Erythroblast (primary cell): ENCODE results near the gene IQCK.

Experiments
- DNase-seq, 2 experiments: peaks; one replicate each; lab custom pipeline; 2025; lab: John Stamatoyannopoulos, UW
- GATA1 ChIP-seq: IDR thresholded peaks from 2 replicates; pipeline ENCODE4 v1.6.1; 2011; ENCODE audit warnings: low read depth, mild to moderate bottlenecking, control low read depth, low read length, moderate library complexity
- POLR2A ChIP-seq: IDR thresholded peaks from 2 replicates; pipeline ENCODE4 v1.6.1; 2011; ENCODE audit warnings: mild to moderate bottlenecking, low read length

Gene IQCK

GRCh38 chr16:19859603-19860002 is 141.5 kb downstream of the IQCK start:
- no peak for TF ChIP-seq GATA1
- TF ChIP-seq POLR2A, result no peak

GRCh38 chr16:19860166-19861041 is 142.3 kb downstream of the IQCK start:
- TF ChIP-seq POLR2A (no peak), GATA1 (no peak)
- DNase-seq, result no peak

More at GRCh38 chr16:19859603-19860002, 141.5 kb downstream of the IQCK start:
- no peak for DNase-seq

- no peak for TF ChIP-seq POLR2A
Observed at GRCh38 chr16:19861133-19861532, 143.1 kb downstream of the IQCK start.

GRCh38 chr16:19861811-19862327 is 143.8 kb downstream of the IQCK start:
- TF ChIP-seq GATA1, result no peak

More at GRCh38 chr16:19861133-19861532, 143.1 kb downstream of the IQCK start:
- DNase-seq, result no peak

GRCh38 chr16:19863990-19864389 is 145.9 kb downstream of the IQCK start:
- TF ChIP-seq GATA1, result no peak

More at GRCh38 chr16:19861811-19862327, 143.8 kb downstream of the IQCK start:
- no peak for DNase-seq

GRCh38 chr16:19864566-19864965 is 146.5 kb downstream of the IQCK start:
- no peak for DNase-seq
- TF ChIP-seq POLR2A (no peak), GATA1 (no peak)

More at GRCh38 chr16:19863990-19864389, 145.9 kb downstream of the IQCK start:
- DNase-seq, result no peak

GRCh38 chr16:19868421-19868820 is 150.3 kb downstream of the IQCK start:
- no peak for DNase-seq
- no peak for TF ChIP-seq GATA1
- TF ChIP-seq POLR2A, result no peak

- TF ChIP-seq POLR2A (no peak), GATA1 (no peak)
Observed at GRCh38 chr16:19871721-19872120, 153.7 kb downstream of the IQCK start.

GRCh38 chr16:19872179-19872863 is 154.2 kb downstream of the IQCK start:
- TF ChIP-seq POLR2A, result no peak
- TF ChIP-seq GATA1, result no peak
- DNase-seq, result no peak

More at GRCh38 chr16:19871721-19872120, 153.7 kb downstream of the IQCK start:
- no peak for DNase-seq

GRCh38 chr16:19872935-19873334 is 154.9 kb downstream of the IQCK start:
- no peak for DNase-seq
- no peak for TF ChIP-seq POLR2A
- no peak for TF ChIP-seq GATA1

GRCh38 chr16:19874026-19874425 is 156.0 kb downstream of the IQCK start:
- DNase-seq, result no peak
- TF ChIP-seq GATA1 (no peak), POLR2A (no peak)

GRCh38 chr16:19874851-19875546 is 156.9 kb downstream of the IQCK start:
- no peak for DNase-seq
- no peak for TF ChIP-seq POLR2A
- no peak for TF ChIP-seq GATA1

GRCh38 chr16:19875900-19876299 is 157.8 kb downstream of the IQCK start:
- no peak for DNase-seq
- no peak for TF ChIP-seq POLR2A
